Muscle of leg (tissue), 11 donors: ENCODE data around the gene DAB1. TPM values are rescaled to one million over a fixed set of nuclear protein-coding genes. Genes with fewer than 3 reads are reported as not detected.
"Not testable (repeated sequence)": the region's sequence is repeated elsewhere in the genome, so short reads cannot be mapped to it uniquely, and the experiment has no call there.

Experiments
- DNase-seq: peaks from one replicate; pipeline ENCODE4 v3.0.0; 2013
- H3K27ac ChIP-seq: one replicate; pipeline ENCODE4 v1.5.1; 2013; ENCODE audit warnings: mild to moderate bottlenecking, low read length, control low read depth
- H3K27me3 ChIP-seq: one replicate; pipeline ENCODE4 v1.6.1; 2013; ENCODE audit warnings: low read length; ENCODE audit not compliant: control insufficient read depth, insufficient read depth
- H3K36me3 ChIP-seq: one replicate; pipeline ENCODE4 v1.6.1; 2013; ENCODE audit warnings: low read length; ENCODE audit not compliant: control insufficient read depth, insufficient read depth
- H3K4me1 ChIP-seq: one replicate; pipeline ENCODE4 v1.6.1; 2013; ENCODE audit warnings: low read length; ENCODE audit not compliant: control insufficient read depth, insufficient read depth
- H3K4me3 ChIP-seq: one replicate; pipeline ENCODE4 v1.5.1; 2013; ENCODE audit warnings: low read length, control low read depth
- H3K9me3 ChIP-seq: replicated peaks from 2 replicates; pipeline ENCODE4 v1.6.1; 2013; ENCODE audit warnings: low read depth, low read length; ENCODE audit not compliant: control insufficient read depth
- WGBS: methylation state at CpG from one replicate; pipeline ENCODE4 v1.1.5; 2013; ENCODE audit warnings: missing lambda C conversion rate; ENCODE audit not compliant: insufficient coverage; 5-methylcytosine and 5-hydroxymethylcytosine counted together
- polyA plus RNA-seq, 8 donors: library from polyadenylated mRNA; unstranded; fragments of 120-200 nt; gene quantifications; one replicate each; pipeline versions ENCODE4 v1.2.1 to v1.2.3, GENCODE V29; 2013; ENCODE audit warnings: inconsistent platforms in 1 of 8, low replicate concordance in 1 of 8; ENCODE audit not compliant: insufficient read length in 8 of 8, insufficient read depth in 1 of 8
- total RNA-seq: library from RNA; stranded (reverse); fragments of 120-200 nt; gene quantifications from one replicate; pipeline ENCODE4 v1.2.4, GENCODE V29; 2013

The DAB1 gene
- total and polyA plus RNA-seq, 9 donors, result 1.1 to 8.1 (median 2.6) TPM

DNA sequence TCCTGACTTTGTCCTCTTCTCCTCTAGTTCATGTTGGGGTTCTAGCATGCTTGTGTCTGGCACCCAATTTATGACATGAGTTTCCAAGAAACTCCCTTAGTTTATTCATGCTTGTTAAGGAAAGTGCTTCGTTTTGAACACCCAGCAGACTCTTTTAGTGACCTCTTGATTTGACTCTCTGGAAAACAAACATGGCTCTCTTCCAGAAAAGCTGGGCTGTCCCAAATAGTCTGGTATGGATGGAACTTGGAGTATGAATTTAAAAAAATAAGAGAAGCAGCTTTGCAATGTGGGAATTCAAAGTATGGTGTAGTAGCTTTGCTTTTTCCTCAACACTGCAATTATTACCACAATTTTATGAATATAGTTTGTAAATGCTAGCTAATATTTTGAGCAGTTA, 314.6 kb downstream of the DAB1 start:
- H3K4me1 ChIP-seq, result no peaks in the 10 kb centered on the region
- DNase-seq, result peak; percentile 22
- 43% methylated on average over 1 of the region's 1 CpG for WGBS
- no peaks in the 10 kb centered on the region for H3K36me3 ChIP-seq
- H3K9me3 ChIP-seq, result no peaks in the 10 kb centered on the region
- H3K4me3 ChIP-seq, result no peak overlapping the region
- no peaks in the 10 kb centered on the region for H3K27me3 ChIP-seq
- no peak overlapping the region for H3K27ac ChIP-seq

DNA sequence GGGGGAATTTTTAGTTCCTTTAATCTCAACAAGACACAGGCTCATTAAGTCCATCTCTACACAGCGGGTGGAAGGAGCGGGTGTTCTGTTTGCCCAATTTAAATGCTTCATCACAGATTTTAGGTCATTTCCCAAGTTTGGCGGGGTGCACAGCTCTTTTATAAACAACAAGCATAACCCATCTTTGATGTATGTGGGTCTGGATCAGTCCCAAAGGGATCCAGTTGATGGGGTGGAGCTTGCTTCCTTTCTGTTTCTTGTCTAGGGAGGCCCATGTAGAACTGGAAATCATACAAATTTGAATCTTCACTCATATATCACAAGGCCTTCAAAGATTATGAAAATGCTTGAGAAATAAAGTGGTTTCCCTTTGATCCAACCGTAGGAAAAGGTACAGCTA, 317.6 kb downstream of the DAB1 start:
- WGBS, result no CpG with 5 or more reads among the region's 4 CpGs
- no peaks in the 10 kb centered on the region for H3K36me3 ChIP-seq
- H3K27me3 ChIP-seq, result no peaks in the 10 kb centered on the region
- H3K4me3 ChIP-seq, result no peak overlapping the region
- DNase-seq, result no peak
- no peaks in the 10 kb centered on the region for H3K9me3 ChIP-seq
- H3K27ac ChIP-seq, result no peak overlapping the region
- H3K4me1 ChIP-seq, result no peaks in the 10 kb centered on the region

GRCh38 chr1:57102561-57103326, 321.1 kb downstream of the DAB1 start:
- WGBS, result 69% methylated on average over 6 of the region's 7 CpGs
- H3K27ac ChIP-seq, result no peak overlapping the region

GRCh38 chr1:57101209-57101608, 322.7 kb downstream of the DAB1 start:
- Histone ChIP-seq H3K36me3 (no peaks in the 10 kb centered on the region), H3K27ac (no peak overlapping the region), H3K9me3 (no peaks in the 10 kb centered on the region), H3K4me3 (no peak overlapping the region), H3K27me3 (no peaks in the 10 kb centered on the region), H3K4me1 (no peaks in the 10 kb centered on the region)
- peak; percentile 11 for DNase-seq
- WGBS, result no CpG with 5 or more reads among the region's 1 CpG

More at GRCh38 chr1:57102561-57103326, 321.1 kb downstream of the DAB1 start:
- no peak for DNase-seq
- no peaks in the 10 kb centered on the region for H3K36me3 ChIP-seq
- H3K27me3 ChIP-seq, result no peaks in the 10 kb centered on the region
- H3K9me3 ChIP-seq, result no peaks in the 10 kb centered on the region
- H3K4me1 ChIP-seq, result no peaks in the 10 kb centered on the region
- H3K4me3 ChIP-seq, result no peak overlapping the region

GRCh38 chr1:57094749-57095148, 329.1 kb downstream of the DAB1 start:
- WGBS, result 100% methylated on average over 2 of the region's 2 CpGs
- no peaks in the 10 kb centered on the region for H3K27me3 ChIP-seq
- no peak overlapping the region for H3K27ac ChIP-seq
- no peak for DNase-seq
- no peaks in the 10 kb centered on the region for H3K9me3 ChIP-seq
- H3K4me1 ChIP-seq, result no peaks in the 10 kb centered on the region
- H3K4me3 ChIP-seq, result no peak overlapping the region
- no peaks in the 10 kb centered on the region for H3K36me3 ChIP-seq

DNA sequence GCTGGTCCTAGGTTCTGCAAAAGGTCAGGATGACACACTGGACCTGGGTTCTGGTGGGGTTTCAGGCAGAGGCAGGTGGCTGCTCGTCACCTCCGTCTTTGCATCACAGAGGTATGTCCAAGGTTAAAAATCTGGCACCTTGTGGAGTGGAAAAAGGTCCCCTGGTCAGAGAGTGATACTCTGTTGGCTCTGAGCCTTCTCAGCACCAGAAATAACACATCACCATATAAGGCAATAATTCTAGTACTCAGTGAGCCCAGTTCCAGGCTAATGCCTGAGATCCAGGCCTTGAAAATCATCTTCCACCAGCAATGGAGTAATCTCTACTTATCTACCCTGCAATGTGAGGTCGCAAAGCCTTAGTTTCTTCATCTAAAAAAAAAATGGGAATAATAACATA, 330.7 kb downstream of the DAB1 start:
- no peak overlapping the region for H3K27ac ChIP-seq
- WGBS, result no CpG with 5 or more reads among the region's 3 CpGs
- no peaks in the 10 kb centered on the region for H3K36me3 ChIP-seq
- DNase-seq, result no peak
- no peak overlapping the region for H3K4me3 ChIP-seq
- no peaks in the 10 kb centered on the region for H3K4me1 ChIP-seq
- H3K9me3 ChIP-seq, result no peaks in the 10 kb centered on the region
- H3K27me3 ChIP-seq, result no peaks in the 10 kb centered on the region

DNA sequence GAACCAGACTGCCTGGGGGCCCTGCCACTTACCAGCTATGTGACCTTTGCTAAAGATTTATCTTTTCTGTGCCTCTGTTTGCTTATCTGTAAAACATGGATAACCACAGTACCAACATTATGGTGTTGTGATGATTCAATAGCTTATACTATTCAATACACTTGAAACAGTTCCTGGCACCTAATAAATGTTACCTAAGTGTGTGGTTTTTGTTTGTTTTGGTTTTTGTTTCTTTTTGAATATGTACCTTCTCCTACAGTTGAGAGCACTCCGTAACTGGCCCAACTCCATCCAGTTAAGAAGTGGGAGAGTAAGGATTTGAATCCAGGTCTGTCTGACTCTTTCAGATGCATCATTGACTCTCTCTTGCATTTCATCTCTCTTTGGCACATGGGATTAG, 332.2 kb downstream of the DAB1 start:
- DNase-seq, result no peak
- Histone ChIP-seq H3K27ac (no peak overlapping the region), H3K9me3 (no peaks in the 10 kb centered on the region), H3K4me3 (no peak overlapping the region), H3K27me3 (no peaks in the 10 kb centered on the region), H3K4me1 (no peaks in the 10 kb centered on the region), H3K36me3 (no peaks in the 10 kb centered on the region)
- no CpG with 5 or more reads among the region's 1 CpG for WGBS

DNA sequence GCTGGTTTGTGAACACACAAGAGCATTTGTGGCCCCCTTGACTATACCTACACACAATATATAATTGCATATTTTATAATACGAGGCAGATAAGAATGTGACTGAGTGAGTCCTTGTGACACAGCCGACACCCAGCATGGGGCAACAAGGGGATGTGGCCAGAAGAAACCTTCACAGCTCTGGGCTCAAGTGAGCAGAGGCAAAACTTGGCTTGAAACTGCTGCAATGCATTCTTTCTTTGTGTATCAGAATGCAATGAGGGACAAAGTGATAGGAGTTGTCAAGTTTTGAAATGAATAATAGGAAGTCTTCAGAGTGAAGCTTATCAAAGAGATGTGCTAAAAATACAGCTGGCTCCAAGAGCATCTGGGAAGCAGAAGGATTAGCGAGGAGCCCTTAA, 334.0 kb downstream of the DAB1 start:
- Histone ChIP-seq H3K36me3 (no peaks in the 10 kb centered on the region), H3K4me3 (no peak overlapping the region), H3K27ac (no peak overlapping the region), H3K4me1 (no peaks in the 10 kb centered on the region), H3K9me3 (no peaks in the 10 kb centered on the region), H3K27me3 (no peaks in the 10 kb centered on the region)
- no peak for DNase-seq
- WGBS, result 65% methylated on average over 2 of the region's 3 CpGs

- no peak overlapping the region for H3K27ac ChIP-seq
- no peak for DNase-seq
- WGBS, result 60% methylated on average over 1 of the region's 4 CpGs
- H3K9me3 ChIP-seq, result no peaks in the 10 kb centered on the region
- H3K4me1 ChIP-seq, result no peaks in the 10 kb centered on the region
- H3K4me3 ChIP-seq, result no peak overlapping the region
- no peaks in the 10 kb centered on the region for H3K27me3 ChIP-seq
- H3K36me3 ChIP-seq, result no peaks in the 10 kb centered on the region
Measured at GRCh38 chr1:57089221-57089620, 334.6 kb downstream of the DAB1 start.

- WGBS, result 61% methylated on average over 4 of the region's 6 CpGs
- Histone ChIP-seq H3K27ac (no peak overlapping the region), H3K4me3 (no peak overlapping the region), H3K36me3 (no peaks in the 10 kb centered on the region), H3K9me3 (no peaks in the 10 kb centered on the region), H3K27me3 (no peaks in the 10 kb centered on the region), H3K4me1 (no peaks in the 10 kb centered on the region)
- no peak for DNase-seq
Measured at GRCh38 chr1:57088653-57089052, 335.2 kb downstream of the DAB1 start.

DNA sequence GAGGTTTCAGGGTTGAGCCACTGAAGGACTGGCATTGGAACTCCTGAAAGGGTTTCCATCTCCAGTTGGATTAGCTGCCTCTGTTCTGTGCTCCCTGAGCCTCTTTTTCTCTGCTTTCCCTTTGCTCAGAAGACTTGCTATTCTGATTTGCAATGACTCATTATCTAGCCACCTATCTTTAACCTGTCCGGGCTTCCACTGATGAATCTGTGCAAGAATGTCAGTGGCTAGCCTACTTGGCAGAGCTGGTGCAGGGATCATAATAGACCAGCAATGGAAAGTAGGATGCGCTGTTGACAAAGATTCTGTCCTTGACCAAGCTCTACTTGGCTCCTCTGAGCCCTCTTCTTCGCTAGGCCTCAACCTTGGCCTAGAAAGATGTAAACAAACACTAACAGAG, 336.2 kb downstream of the DAB1 start:
- not testable (repeated sequence) for H3K27me3 ChIP-seq, H3K9me3 ChIP-seq, H3K36me3 ChIP-seq, H3K4me1 ChIP-seq, H3K27ac ChIP-seq, DNase-seq, H3K4me3 ChIP-seq
- WGBS, result no CpG with 5 or more reads among the region's 3 CpGs
